GM18519 (cell line): Measurements from ENCODE around the gene CEACAM7.

Experiments used
- ATAC-seq: cut with Tn5 transposase; IDR thresholded peaks from one replicate; pipeline ENCODE4 v1.9.1; 2021; ENCODE audit warnings: mild to moderate bottlenecking, moderate library complexity; ENCODE audit not compliant: unreplicated experiment, low FRiP score

CEACAM7 gene

GRCh38 chr19:41700381-41701195 is 12.5 kb upstream of the CEACAM7 start:
- no peak for ATAC-seq

- ATAC-seq: no peak
Measured at GRCh38 chr19:41699968-41700323, 11.9 kb upstream of the CEACAM7 start.

- ATAC-seq: no peak
Measured at GRCh38 chr19:41699231-41699967, 11.3 kb upstream of the CEACAM7 start.

GRCh38 chr19:41698746-41699230 is 10.7 kb upstream of the CEACAM7 start:
- no peak for ATAC-seq

- no peak for ATAC-seq
Measured at GRCh38 chr19:41697198-41697855, 9.3 kb upstream of the CEACAM7 start.

DNA sequence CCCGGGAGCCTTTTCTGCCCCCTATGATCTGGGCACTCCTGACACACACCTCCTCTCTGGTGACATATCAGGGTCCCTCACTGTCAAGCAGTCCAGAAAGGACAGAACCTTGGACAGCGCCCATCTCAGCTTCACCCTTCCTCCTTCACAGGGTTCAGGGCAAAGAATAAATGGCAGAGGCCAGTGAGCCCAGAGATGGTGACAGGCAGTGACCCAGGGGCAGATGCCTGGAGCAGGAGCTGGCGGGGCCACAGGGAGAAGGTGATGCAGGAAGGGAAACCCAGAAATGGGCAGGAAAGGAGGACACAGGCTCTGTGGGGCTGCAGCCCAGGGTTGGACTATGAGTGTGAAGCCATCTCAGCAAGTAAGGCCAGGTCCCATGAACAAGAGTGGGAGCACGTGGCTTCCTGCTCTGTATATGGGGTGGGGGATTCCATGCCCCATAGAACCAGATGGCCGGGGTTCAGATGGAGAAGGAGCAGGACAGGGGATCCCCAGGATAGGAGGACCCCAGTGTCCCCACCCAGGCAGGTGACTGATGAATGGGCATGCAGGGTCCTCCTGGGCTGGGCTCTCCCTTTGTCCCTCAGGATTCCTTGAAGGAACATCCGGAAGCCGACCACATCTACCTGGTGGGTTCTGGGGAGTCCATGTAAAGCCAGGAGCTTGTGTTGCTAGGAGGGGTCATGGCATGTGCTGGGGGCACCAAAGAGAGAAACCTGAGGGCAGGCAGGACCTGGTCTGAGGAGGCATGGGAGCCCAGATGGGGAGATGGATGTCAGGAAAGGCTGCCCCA is 8.5 kb upstream of the CEACAM7 start:
- no peak for ATAC-seq

DNA sequence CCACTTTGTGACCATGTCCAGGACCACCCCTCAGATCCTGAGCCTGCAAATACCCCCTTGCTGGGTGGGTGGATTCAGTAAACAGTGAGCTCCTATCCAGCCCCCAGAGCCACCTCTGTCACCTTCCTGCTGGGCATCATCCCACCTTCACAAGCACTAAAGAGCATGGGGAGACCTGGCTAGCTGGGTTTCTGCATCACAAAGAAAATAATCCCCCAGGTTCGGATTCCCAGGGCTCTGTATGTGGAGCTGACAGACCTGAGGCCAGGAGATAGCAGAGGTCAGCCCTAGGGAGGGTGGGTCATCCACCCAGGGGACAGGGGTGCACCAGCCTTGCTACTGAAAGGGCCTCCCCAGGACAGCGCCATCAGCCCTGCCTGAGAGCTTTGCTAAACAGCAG is 7.7 kb upstream of the CEACAM7 start:
- no peak for ATAC-seq

DNA sequence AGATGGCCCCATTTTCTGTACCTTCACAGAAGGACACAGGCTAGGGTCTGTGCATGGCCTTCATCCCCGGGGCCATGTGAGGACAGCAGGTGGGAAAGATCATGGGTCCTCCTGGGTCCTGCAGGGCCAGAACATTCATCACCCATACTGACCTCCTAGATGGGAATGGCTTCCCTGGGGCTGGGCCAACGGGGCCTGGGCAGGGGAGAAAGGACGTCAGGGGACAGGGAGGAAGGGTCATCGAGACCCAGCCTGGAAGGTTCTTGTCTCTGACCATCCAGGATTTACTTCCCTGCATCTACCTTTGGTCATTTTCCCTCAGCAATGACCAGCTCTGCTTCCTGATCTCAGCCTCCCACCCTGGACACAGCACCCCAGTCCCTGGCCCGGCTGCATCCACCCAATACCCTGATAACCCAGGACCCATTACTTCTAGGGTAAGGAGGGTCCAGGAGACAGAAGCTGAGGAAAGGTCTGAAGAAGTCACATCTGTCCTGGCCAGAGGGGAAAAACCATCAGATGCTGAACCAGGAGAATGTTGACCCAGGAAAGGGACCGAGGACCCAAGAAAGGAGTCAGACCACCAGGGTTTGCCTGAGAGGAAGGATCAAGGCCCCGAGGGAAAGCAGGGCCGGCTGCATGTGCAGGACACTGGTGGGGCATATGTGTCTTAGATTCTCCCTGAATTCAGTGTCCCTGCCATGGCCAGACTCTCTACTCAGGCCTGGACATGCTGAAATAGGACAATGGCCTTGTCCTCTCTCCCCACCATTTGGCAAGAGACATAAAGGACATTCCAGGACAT is 7.0 kb upstream of the CEACAM7 start:
- ATAC-seq: no peak

GRCh38 chr19:41694196-41694595 is 6.1 kb upstream of the CEACAM7 start:
- ATAC-seq: no peak

DNA sequence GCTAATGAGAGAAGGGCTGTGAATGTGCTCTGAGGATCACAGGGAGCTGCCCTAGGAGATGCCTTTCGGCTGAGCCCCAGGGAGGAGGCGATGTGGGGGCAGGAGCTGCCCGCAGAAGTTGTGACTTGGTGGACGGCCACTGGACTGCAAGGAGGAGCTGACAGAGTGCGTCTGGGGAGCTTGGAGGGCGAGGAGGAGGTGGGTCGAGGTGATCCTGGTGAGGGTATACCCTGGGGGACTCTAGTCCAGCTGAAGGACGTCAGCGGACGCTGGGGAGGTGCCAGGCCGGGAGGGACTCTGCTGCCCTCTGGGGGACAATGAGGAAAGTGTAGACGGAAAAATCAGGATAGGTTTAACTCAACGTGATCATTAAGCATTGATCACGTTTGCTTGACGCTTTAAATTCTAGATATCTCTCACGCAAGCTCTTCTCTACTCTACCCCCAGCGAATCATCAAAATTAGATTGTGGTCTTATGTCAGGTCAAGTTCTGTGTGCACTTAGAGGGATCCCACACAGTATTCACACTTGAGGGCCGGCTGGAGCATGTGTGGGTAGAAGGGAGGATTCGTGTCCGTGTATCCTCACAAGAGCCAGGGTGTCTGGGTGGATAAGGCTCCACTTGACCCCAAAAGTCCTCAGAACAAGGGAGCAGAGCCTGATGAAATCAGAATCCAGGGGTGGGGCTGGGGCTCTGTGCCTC is 3.3 kb upstream of the CEACAM7 start:
- ATAC-seq: no peak

GRCh38 chr19:41690801-41691065 is 2.7 kb upstream of the CEACAM7 start:
- ATAC-seq: no peak

DNA sequence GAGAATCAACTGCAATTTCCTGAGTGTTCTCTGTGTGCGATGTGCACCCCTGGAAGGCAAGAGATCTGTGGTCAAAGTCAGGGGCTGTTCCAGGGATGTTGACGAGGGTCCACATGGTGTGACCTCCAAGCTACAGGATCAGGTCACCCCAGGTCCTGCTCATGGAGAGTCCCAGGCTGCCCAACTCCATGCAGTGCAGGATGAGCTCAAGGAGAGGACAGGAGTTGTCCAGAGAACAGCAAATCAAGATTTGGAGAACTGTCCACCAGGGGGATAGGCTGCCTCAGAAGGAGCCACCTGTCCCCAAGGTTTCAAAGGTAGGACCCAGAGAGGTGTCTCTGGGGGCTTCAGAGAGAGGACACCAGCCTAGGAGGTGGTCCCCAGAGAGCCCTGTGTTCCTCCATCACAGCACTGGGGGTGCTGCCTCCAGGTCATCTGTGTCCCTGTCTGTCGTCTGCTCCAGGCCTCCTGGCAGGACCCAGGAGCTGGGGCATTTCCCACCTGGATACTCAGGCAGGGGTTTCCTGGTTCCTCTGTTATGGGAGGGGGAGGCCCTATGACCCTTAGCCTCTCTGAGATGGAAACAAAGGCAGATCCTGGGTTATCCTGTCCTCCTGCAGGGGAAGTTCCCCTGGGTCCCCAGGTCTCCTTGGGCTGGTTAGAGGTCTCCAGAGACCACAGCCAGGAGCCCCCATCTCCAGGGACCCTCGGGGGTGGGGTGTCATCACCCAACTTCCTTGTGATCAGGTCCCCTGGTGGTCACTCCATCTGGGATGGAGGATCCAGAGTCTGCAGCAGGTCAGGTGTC is 2.1 kb upstream of the CEACAM7 start:
- no peak for ATAC-seq

DNA sequence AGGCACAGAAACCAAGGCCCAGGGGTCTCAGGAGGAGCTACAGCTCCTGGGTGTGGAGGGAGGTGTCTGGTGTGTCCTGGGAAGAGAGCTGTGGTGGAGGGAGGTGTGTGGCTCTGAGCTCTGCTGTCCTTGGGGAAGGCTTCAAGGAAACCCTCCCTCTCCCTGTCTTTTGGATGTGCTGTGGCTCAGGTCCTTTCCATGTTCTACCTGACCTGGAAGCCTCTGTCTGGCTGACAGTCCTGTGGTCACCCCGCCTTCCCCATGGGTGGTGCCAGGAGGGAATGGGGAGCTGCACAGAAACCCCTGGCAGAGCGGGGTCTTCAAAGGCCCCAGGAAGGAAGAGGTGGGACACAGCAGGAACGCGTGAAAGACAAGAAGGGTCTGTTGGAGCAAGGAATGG is 617 bp upstream of the CEACAM7 start:
- no peak for ATAC-seq

- no peak for ATAC-seq
Measured at GRCh38 chr19:41687419-41687818, 651 bp downstream of the CEACAM7 start.

DNA sequence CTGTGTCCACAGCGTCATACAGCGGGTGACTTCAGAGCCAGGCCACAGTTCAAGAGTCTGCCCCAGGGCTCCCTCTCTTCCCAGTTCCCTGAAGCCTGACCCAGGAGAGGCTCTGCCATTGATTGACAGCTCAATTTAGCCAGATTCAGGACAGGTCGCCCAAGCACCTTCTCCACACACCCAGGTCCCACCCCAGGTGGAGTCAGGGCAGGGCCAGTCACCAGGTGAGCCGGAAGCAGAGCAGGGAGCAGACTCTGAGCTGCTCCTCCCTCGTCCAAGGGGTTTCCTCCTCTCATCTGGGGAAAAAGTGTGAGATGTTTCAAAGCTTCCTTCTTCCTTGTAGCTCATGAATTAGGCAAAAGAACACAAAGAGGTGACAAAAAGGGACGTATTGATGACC is 5.6 kb downstream of the CEACAM7 start:
- ATAC-seq: no peak

DNA sequence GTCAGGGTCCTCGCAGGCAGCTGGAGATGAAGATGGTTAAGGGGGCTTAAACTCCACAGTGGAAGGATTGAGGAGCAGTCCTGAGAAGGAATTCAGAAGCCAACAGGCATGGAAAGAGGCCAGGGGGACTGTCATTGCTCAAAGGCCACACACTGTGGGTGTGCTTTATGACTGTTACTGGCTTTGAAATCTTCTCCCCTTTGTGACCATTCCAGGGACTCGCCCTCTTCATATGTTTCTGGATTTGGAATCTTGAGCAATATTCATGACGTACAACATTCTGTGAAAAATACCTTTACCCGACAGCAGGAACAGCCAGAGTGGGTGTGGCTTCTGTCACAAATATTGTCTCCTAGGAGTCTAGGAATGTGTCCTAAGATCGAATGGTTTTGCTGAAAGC is 16.6 kb downstream of the CEACAM7 start:
- no peak for ATAC-seq

GRCh38 chr19:41670755-41671154 is 17.3 kb downstream of the CEACAM7 start:
- no peak for ATAC-seq

DNA sequence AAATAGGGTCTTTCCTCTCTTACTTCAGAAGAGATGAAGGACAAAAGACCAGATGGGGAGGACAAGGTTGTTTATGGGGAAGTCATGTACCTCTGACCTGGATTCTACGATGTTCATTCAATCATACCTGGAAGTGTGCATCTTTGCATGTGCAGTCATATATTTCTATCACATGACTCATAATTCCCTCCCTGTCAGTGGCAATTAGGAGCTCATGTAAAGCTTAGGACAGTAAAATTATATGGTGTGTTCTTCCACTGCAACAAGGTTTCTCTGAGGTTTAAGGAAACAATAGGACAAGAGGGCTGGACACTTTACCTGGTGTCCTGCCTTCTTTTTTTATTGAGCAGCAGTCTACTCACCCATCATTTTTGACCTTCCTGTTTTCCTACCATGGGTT is 19.8 kb downstream of the CEACAM7 start:
- ATAC-seq: no peak

- ATAC-seq: no peak
Measured at GRCh38 chr19:41666075-41666474, 22.0 kb downstream of the CEACAM7 start.
